Measurements from ENCODE around the gene NME7.

DNA sequence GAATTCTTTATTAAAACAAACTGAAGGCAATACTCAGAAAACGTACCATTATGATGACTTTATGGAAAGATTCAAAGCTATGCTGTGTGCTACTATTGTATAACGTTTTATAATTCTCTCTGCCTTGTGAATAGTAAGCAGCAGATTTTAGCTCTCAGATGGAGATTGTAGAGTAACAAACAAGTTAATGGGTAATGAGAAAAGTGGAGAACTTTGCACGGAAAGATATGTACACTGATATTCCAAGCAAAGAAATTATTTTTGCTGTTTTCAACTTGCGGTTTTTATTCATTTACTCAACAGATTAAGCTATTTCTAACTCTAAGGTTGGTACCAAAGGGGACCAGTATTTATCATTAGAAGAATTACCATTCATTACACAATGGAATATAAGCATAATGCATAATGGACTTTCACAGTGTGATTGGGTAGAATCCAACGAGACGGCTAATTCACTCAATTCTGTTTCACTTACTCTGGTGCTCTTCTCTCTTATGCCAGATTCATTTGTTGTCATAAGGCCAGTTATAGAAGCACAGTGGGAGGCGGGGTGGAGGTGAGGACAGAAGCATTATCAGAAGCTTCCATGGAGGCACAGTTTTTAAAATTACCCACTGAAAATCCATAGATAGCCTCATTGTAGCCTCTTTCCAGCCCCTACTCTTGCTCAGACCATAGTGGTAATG is 222.5 kb downstream of the NME7 start:
- TF ChIP-seq, protein P1, sequence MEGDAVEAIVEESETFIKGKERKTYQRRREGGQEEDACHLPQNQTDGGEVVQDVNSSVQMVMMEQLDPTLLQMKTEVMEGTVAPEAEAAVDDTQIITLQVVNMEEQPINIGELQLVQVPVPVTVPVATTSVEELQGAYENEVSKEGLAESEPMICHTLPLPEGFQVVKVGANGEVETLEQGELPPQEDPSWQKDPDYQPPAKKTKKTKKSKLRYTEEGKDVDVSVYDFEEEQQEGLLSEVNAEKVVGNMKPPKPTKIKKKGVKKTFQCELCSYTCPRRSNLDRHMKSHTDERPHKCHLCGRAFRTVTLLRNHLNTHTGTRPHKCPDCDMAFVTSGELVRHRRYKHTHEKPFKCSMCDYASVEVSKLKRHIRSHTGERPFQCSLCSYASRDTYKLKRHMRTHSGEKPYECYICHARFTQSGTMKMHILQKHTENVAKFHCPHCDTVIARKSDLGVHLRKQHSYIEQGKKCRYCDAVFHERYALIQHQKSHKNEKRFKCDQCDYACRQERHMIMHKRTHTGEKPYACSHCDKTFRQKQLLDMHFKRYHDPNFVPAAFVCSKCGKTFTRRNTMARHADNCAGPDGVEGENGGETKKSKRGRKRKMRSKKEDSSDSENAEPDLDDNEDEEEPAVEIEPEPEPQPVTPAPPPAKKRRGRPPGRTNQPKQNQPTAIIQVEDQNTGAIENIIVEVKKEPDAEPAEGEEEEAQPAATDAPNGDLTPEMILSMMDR (IDR thresholded peaks at IDR 0.05; ENCODE audit: low read depth, low read length, missing input control) = no peak
- TF ChIP-seq, protein P2, sequence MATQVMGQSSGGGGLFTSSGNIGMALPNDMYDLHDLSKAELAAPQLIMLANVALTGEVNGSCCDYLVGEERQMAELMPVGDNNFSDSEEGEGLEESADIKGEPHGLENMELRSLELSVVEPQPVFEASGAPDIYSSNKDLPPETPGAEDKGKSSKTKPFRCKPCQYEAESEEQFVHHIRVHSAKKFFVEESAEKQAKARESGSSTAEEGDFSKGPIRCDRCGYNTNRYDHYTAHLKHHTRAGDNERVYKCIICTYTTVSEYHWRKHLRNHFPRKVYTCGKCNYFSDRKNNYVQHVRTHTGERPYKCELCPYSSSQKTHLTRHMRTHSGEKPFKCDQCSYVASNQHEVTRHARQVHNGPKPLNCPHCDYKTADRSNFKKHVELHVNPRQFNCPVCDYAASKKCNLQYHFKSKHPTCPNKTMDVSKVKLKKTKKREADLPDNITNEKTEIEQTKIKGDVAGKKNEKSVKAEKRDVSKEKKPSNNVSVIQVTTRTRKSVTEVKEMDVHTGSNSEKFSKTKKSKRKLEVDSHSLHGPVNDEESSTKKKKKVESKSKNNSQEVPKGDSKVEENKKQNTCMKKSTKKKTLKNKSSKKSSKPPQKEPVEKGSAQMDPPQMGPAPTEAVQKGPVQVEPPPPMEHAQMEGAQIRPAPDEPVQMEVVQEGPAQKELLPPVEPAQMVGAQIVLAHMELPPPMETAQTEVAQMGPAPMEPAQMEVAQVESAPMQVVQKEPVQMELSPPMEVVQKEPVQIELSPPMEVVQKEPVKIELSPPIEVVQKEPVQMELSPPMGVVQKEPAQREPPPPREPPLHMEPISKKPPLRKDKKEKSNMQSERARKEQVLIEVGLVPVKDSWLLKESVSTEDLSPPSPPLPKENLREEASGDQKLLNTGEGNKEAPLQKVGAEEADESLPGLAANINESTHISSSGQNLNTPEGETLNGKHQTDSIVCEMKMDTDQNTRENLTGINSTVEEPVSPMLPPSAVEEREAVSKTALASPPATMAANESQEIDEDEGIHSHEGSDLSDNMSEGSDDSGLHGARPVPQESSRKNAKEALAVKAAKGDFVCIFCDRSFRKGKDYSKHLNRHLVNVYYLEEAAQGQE (IDR thresholded peaks at IDR 0.05) = peak; percentile 64
- TF ChIP-seq GABPA (IDR thresholded peaks at IDR 0.05 in 1 of 2, conservative IDR thresholded peaks at IDR 0.05 in 1 of 2) (no peak), RAD21 (IDR thresholded peaks at IDR 0.05) (peak in 1 of 2 donors; percentile 9)

Data from liver (tissue), 3 donors.